GM21367 (cell line): Measurements from ENCODE around the gene TXNDC12.
"Not testable (repeated sequence)": the region's sequence is repeated elsewhere in the genome, so short reads cannot be mapped to it uniquely, and the experiment has no call there.

Source experiments
- ATAC-seq: cut with Tn5 transposase; IDR thresholded peaks from one replicate; pipeline ENCODE4 v1.9.1; 2021; ENCODE audit not compliant: unreplicated experiment

The TXNDC12 gene

DNA sequence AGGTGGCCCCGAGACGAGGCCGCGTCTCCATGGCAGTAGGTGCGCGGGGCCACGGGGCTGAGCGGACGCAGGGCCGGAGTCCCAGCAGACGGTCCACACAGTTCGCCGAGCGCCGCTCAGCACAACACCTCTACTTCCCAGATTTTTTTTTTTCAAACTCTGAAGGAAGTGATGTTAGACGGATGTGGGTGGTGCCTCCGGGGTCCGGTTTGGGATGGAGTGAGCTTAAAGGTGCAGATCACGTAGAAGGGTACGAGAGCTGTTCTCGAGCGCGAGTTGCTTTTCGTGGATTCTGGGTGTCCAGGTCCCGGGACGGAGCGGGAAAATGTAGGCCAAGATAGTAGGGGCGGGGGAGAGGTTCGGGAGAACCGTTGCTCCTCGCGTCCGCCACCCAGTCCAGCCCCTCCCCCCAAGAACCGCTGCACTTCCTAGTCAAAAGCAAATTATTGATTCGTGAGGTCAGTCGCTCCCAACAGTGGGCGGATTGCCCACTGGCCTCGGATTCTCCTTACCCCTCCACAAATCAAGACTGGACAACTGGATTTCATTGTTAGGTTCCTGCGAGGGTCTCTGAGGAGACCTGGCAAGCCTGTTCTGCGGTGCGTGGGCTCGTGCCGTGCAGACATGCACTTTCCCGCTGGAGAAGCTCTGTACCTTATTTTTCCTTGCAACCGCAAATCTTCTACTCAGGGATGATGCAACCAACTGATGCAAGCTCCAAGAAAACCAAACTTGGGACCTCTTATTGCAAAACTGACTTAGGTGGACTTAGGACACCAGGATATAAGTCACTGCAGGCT lies at the start of gene TXNDC12:
TXNDC12 (minus strand) TSS at position 126 of the 800 bp plus-strand sequence; CDS start at position 31, 95 bp downstream.
- ATAC-seq = peak; percentile 46

DNA sequence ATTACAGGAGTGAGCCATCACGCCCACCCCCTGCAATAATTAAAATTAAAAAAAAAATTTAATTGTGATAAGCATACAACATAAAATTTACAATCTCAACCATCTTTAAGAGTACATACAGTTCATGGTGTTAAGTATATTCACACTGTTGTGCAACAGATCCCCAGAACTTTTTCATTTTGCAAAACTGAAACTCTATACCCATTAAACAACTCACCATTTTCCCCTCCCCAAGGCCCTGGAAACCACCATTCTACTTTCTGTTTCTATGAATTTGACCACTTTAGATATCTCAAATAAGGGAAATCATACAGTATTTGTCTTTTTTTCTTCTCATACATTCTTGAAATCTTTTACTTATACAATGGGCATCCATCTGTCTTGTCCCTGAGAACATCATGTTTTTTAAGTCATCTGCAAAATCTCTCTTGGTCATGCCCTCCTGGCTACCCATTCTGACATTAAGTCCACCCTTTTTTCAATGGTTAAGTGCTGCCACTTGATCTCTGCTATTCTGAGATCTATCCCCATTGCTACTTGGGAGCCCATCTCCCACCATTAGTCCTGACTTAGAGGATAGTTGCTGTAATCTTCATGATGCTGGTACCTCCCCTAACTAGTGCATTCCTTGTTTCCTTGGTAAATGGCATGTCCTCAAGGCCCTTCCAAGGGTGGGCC lies 47.5 kb upstream of the TXNDC12 start:
- ATAC-seq = no peak

DNA sequence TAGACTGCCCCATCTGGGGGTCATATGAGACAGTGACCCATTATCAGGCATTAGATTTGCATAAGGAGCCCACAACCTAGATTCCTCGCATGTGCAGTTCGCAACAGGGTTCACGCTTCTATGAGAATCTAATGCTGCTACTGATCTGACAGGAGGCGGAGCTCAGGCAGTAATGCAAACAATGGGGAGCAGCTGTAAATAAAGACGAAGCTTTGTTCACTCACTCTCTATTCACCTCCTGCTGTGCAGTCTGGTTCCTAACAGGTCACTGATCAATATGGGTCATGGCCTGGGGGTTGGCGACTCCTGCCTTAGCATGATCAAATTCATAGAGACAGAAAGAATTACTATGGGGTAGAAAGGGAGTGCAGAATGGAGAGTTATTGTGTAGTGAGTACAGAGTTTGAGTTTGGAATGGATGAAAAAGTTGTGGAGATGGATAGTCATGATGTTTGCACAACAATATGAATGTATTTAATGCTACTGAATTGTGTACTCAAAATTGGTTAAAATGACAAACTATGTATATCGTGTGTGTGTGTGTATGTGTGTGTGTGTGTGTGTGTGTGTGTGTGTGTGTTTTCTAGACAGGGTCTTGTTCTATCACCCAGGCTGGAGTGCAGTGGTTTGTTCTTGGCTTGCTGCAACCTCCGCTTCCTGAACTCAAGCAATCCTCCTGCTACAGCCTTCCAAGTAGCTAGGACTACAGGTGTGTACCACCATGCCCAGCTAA lies 43.3 kb upstream of the TXNDC12 start:
- no peak for ATAC-seq

DNA sequence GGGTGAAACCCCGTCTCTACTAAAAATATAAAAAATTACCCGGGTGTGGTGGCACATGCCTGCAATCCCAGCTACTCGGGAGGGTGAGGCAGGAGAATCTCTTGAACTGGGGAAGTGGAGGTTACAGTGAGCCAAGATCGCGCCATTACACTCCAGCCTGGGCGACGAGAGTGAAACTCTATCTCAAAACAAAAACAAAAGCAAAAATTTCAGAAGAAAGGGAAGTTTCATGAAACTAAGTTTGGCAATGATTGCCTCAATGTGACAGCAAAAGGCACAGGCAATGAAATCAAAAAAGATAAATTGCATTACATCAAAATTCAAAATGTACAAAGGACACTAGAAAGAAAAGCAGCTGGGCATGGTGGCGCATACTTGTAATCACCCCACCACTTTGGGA lies 41.2 kb upstream of the TXNDC12 start:
- ATAC-seq = no peak

DNA sequence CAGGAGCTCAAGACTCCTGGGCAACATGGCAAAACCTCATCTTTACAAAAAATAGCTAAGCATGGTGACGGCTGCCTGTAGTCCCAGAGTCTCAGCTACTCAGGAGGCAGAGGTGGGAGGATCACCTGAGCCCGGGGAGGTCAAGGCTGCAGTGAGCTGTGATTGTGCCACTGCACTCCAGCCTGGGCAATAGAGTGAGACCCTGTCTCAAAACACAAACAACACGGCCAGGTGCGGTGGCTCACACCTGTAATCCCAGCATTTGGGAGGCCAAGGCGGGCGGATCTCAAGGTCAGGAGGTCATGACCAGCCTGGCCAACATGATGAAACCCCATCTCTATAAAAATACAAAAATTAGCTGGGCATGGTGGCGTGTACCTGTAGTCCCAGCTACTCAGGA lies 39.3 kb upstream of the TXNDC12 start:
- not testable (repeated sequence) for ATAC-seq

DNA sequence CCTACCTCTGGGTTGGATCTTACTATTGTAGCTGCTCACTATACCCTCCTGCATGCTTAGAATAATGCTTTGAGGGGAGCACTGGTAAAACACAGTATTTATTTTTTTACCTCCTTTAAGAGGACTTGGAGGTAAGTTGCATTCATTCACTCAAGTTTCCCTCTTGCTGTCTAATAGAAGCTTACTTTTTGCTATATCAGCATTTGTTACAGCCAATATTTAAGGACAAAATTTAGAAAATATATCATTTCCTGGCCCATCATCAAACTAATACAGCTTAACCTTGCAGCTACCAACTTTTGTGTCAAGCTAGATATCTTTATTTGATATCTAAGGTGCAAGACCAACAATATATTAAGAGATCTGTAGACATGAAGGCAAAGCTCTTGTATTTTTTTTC lies 32.9 kb upstream of the TXNDC12 start:
- not testable (repeated sequence) for ATAC-seq

DNA sequence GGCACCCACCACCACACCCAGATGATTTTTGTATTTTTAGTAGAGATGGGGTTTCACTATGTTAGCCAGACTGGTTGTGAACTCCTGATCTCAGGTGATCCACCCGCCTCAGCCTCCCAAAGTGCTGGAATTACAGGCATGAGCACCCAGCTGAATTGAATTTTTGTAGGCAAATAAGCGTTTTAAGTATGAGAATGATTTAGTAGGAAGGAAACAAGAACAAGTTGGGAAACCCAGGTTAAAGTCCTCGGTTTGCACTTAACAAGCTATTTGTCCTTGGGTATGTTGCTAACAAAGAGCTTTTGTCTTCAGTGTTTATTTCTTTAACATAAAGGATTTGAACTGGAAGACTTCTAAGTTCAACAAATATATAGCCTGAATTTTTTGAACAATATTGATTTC lies 25.0 kb upstream of the TXNDC12 start:
- no peak for ATAC-seq

DNA sequence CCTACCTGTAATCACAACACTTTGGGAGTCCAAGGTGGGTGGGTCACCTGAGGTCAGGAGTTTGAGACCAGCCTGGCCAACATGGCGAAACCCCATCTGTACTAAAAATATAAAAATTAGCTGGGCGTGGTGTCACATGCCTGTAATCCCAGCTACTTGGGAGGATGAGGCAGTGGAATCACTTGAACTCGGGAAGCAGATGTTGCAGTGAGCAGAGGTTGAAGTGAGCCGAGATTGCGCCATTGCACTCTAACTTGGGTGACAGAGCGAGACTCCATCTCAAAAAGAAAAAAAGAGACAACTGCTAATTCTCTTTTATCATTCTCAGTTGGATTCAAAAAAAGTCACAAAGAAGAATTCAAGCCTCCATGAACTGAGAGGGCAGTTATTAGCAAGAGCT lies 22.3 kb upstream of the TXNDC12 start:
- not testable (repeated sequence) for ATAC-seq

DNA sequence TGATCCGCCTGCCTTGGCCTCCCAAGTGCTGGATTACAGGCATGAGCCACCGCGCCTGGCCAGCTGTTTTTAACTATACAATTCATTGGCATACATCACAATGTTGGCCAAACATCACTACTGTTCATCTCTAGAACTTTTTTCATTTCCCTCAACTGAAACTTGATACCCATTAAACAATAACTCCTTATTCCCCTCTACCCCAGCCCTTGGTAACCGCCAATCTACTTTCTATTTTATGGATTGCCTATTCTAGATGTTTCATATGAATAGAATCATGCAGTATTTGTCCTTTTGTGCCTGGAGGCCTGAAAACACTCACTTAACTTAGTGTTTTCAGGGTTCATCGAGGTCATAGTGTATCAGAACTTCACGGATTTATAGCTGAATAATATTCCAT lies 17.3 kb upstream of the TXNDC12 start:
- no peak for ATAC-seq

DNA sequence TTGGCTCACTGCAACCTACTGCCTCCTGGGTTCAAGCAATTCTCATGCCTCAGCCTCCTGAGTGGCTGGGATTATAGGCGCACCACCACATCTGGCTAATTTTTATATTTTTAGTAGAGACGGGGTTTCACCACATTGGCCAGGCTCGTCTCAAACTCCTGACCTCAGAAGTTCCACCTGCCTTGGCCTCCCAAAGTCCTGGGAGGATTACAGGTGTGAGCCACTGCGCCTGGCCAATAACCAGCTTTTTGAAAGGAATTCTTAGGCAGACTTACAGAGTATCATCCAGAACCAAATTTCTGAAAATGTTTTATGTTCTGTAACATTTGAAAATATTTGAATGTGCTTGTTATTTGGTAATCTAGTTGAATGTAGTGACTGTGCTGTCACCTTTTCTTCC lies 15.7 kb upstream of the TXNDC12 start:
- ATAC-seq = no peak

DNA sequence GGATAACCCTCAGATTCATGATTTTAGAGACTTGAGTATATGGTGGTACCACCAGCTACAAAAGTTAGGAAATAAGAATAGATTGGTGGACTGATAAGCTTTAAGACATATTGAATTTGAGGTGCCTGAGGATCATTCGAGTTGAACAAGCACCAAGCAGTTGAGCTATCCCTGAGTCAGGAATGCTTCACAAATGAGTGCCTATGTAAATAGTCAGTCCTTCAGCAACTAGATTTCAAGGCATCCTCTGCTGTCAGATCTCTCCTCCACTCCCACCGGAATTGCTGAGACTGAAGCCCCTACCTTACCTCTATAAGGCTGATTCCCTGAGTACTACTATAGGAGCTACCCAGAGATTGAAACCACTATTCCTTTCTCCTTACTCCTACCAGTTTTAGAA lies 8.2 kb upstream of the TXNDC12 start:
- no peak for ATAC-seq

DNA sequence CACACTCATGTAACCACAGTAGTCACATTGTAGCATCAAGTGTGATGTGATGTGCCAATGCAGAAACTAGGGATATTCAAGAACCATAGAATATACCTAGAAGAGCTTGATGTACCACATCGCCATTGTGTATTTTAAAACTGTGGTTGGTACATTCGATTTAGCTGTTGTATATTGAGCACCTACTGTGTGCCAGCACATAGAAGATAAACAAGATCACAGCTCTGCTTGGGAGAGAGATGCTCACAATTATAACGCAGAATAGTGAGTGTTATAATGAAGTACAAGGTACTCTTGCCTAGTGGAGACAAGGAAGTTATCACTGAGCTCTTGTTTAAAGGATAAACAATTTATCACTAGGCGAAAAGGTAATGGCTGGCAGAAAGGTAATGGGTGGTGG lies 5.8 kb upstream of the TXNDC12 start:
- ATAC-seq = no peak

DNA sequence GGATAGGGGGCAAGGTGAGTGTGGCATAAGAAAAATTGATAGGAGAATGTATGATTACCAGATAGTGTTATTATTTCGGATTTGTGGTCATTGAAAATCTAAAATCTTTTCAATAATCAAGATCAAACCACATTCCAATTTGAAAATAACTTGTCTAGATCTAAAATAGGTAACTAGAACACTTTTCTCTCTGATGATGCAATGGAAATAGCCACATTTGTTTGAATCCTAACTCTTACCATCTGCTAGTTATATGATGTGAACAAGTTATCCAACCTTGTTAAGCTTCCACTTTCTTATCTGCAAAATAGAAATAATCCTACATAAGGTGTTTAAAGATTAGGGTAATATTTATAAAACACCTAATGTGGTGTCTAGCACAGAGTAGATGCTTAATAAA lies 4.9 kb upstream of the TXNDC12 start:
- no peak for ATAC-seq

DNA sequence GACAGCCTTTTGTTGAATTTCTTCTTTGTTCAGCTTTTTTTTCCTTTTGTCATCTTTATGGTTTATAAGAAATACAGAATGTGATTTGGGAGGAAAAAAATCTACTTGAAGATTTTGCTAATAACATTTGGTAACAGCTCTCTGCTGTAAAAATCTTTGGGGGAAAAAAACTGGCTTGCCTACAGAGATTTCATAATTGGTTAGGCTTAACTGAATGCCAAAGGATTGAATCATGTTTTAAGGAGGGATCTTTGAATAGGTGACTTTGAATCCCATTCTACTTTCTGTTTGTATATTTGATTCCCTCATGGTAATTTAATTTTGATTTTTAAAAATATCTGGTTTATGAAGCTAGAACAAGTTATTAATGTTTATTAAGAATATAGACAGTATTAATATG lies 4.3 kb upstream of the TXNDC12 start:
- ATAC-seq = no peak

DNA sequence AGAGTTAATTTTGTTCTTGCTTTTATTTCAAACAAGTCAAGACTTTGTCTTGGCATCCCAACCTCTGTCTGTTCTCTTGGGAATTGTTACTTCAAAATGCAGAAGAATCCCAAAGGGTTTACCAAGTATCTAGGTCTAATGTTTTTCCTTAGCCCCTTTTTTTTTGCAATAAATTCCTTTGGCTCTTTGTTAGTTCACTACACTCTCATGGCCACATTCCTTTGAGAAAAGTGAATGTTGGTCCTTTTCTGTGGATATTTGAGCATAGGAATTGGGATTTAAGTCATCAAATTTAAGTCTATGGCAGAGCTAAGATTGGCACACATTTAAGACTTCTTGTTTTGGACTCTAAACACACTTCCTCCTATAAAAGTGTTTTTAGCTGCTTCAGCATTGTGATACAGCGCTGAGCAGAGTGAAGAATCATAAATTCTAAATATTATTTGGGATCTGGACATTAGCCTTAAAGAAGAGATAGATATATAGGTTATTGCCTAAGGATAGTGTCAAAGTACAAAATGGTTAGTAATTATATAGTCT lies 3.0 kb upstream of the TXNDC12 start:
- ATAC-seq = no peak

DNA sequence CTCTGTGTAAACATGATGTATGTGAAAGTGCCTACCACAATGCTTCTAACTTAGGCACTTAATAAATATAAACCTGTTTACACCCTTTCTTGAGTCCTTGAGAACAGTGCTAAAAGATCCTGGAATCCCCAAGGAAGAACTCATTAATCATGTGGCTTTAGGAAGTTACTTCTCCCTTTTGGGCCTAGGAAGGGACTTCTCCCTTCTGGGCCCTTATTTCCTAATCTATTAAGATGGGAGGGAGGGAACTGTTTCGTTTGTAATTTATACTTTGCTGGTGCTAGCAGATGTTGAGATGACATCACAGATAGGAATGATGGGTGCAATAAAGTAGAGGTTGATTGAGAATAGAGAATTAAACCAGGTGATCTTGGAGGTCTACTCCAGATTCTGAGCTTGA lies 2.3 kb upstream of the TXNDC12 start:
- no peak for ATAC-seq

DNA sequence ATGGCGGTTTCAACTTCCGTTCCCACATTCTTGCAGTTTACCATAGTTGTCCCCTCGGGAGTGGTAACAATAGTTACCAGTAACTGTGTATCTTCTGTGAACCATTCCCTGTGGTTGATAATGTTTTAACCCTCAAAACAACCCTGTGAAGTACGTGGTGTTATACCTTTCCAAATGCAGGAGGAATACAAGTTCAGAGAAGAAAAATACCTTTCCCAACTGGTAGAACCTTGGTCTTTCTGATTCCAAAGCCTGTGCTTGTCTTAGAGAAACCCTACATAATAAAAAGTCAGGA lies 1.9 kb upstream of the TXNDC12 start:
- ATAC-seq = peak; percentile 24

DNA sequence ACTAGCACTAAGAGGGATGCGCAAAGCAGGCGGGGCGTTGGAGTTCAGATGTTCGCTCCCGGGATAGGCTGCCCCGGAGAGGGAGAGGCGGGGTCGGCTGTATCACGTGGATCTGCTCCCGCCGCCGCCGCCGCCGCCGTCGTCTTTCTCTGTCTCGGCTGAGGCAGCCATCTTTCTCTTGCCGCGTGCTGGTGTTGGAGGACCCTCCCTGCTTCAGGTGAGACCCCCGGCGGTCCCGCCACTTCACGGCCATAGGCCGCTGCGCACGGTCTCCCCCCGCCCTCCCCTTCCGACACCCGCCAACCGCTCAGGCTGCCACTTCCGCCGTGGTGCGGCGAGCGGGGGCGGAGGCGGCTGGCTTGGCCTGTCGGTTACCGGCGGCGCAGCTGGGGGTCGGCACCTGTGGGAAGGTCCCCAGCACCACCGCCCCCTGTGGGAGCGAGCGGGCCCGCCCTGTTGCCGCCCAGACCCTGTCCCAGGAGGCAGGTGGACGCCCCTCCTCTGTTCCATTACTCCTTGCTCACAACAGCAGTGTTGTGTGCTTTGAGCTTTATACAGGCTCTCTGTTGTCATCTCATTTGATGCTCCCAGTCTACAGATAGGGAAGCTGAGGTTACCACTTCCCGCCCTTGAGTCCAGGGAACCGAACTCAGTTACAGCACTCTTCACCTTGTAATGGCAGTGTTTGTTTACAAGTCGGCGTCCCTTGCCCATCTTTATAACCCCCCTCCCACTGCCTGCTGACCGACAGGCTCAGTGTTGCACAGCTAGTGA lies 1.4 kb upstream of the TXNDC12 start, which contains the start of gene BTF3L4:
BTF3L4 (plus strand) TSS at position 133 of the 774 bp plus-strand sequence. CDS start 3,553 bp downstream, outside the sequence.
- ATAC-seq = peak; percentile 65

DNA sequence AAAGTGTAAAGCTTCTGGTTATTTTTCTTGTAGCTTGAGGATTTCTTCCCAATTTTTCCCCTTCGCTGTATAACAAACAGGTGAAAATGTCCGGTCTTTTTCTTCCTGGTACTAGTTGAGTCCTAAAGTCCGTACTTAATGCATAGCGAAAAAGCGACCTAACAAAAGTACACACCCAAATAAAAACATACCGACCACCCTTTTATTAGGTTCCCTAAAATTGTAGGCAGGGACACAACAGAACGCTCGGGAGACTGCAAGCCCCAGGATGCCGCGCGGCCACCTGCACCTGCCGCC lies 823 bp upstream of the TXNDC12 start:
- ATAC-seq = no peak

DNA sequence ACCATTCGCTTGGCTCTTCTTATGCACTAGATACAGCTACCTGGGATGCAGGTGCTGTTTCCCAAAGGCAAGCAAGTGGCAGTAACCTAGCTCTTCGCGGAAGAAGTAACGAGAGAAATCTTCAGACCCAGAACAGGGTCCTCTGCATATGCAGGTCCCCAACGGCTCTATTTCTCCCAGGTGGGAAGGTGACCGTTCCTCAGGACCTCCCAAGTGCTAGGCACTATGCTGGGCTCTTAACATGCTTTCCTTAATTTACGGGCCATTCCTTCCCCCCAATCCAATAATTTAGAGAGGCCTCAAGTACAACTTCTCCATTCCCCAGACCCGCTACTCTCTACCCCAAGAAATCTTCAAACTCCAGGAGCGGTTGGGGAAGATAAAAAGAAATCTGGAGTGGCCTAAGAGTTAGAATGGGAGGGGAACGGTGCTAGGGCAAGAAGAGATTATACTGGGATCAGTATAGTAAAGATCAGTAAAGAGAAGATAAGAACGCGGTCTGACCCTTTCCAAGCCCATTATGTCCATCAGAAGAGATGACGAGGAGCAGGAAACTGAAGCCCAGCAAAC lies 410 bp downstream of the TXNDC12 start:
- no peak for ATAC-seq

DNA sequence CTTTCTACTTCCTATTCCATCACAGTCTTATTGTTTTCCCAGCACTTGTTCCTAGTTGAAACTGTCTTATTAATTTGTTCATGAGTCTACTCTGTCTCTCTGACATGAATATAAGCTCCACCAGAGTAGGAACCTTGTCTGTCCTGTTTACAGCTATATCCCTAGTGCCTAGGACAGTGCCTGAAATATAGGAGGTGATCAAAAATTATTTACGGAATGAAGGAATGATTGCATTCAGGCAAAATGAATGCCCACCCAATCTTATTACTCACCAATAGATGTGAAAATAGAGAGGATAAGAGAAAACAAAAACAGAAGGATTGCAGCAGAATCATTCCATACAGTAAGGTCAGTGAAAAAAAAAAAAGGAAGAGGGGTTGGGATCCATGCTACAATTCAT lies 1.1 kb downstream of the TXNDC12 start:
- ATAC-seq = no peak
